ENCODE measurements around the gene MBNL1. TPM values are rescaled to one million over a fixed set of nuclear protein-coding genes. Genes with fewer than 3 reads are reported as not detected.

MBNL1 gene
- polyA plus RNA-seq, result 10 to 100 TPM; 39.6 to 48.7 (median 40.6) TPM
- long read RNA-seq, donor 1, result 0 reads
- long read RNA-seq, donor 2, full-length matches to known transcripts, result 1 of 1 reads
- long read RNA-seq, donor 2, partial matches to known transcripts, result 0 of 1 reads
- long read RNA-seq, donor 2, other reads (novel, unspliced or antisense), result 0 of 1 reads
- long read RNA-seq, donor 3, full-length matches to known transcripts, result 3 of 24 reads
- long read RNA-seq, donor 3, partial matches to known transcripts, result 21 of 24 reads
- long read RNA-seq, donor 3, other reads (novel, unspliced or antisense), result 0 of 24 reads
- long read RNA-seq, donor 4, result 0 reads
- long read RNA-seq, donor 5, result 0 reads
- long read RNA-seq, donor 6, full-length matches to known transcripts, result 3 of 3 reads
- long read RNA-seq, donor 6, partial matches to known transcripts, result 0 of 3 reads
- long read RNA-seq, donor 6, other reads (novel, unspliced or antisense), result 0 of 3 reads
- long read RNA-seq, donor 7, result 0 reads
- long read RNA-seq, donor 8, result 0 reads
- long read RNA-seq, donor 9, full-length matches to known transcripts, result 2 of 2 reads
- long read RNA-seq, donor 9, partial matches to known transcripts, result 0 of 2 reads
- long read RNA-seq, donor 9, other reads (novel, unspliced or antisense), result 0 of 2 reads
- long read RNA-seq, donor 10, full-length matches to known transcripts, result 2 of 8 reads
- long read RNA-seq, donor 10, partial matches to known transcripts, result 6 of 8 reads
- long read RNA-seq, donor 10, other reads (novel, unspliced or antisense), result 0 of 8 reads

- Histone ChIP-seq H3K4me1 (ENCODE audit: control insufficient read depth in 3 of 3, insufficient read depth in 2 of 3, low read depth in 1 of 3, low read length in 2 of 3) (peaks cover 6 to 21% (median 18%) of the 10 kb centered on the region in 3 donors), H3K4me3 (ENCODE audit: low read depth in 1 of 3, low read length in 3 of 3) (peak within 1 kb of the TSS; percentile 77 to 97 (median 80)), H3K27me3 (ENCODE audit: control insufficient read depth in 3 of 3, insufficient read depth in 3 of 3, low read length in 3 of 3) (no peaks in the 10 kb centered on the region), H3K36me3 (ENCODE audit: control insufficient read depth in 3 of 3, insufficient read depth in 2 of 3, low read depth in 1 of 3, low read length in 3 of 3) (no peaks in the 10 kb centered on the region), H3K9me3 (ENCODE audit: control insufficient read depth in 2 of 2, insufficient read depth in 1 of 2, low read depth in 1 of 2, low read length in 1 of 2) (no peaks in the 10 kb centered on the region), H3K27ac (ENCODE audit: low read depth in 1 of 3, low read length in 2 of 3) (peak within 1 kb of the TSS; percentile 96 to 100 (median 99))
- FAIRE-seq (no peak), DNase-seq (peak; percentile 90 to 94)
- WGBS, 3 donors, result 0% methylated on average over 39 to 50 of the region's 50 CpGs
Measured at GRCh38 chr3:152268555-152269055, at the start of gene MBNL1. TSS of gene MBNL1 (plus strand) at chr3:152268929. CDS start at chr3:152300194, 31,265 bp downstream.

GRCh38 chr3:152219216-152219615 lies 49.5 kb upstream of the MBNL1 start:
- DNase-seq, result no peak
- no peak overlapping the region for H3K4me3 ChIP-seq (ENCODE audit: low read depth in 1 of 3, low read length in 3 of 3)
- H3K27ac ChIP-seq (ENCODE audit: low read depth in 1 of 3, low read length in 2 of 3), result no peak overlapping the region
- no peaks in the 10 kb centered on the region for H3K4me1 ChIP-seq (ENCODE audit: control insufficient read depth in 3 of 3, insufficient read depth in 2 of 3, low read depth in 1 of 3, low read length in 2 of 3)
- H3K27me3 ChIP-seq (ENCODE audit: control insufficient read depth in 3 of 3, insufficient read depth in 3 of 3, low read length in 3 of 3), result no peaks in the 10 kb centered on the region
- WGBS, 3 donors, result 82 to 94% (median 89%) methylated on average over 3 of the region's 3 CpGs
- no peaks in the 10 kb centered on the region for H3K9me3 ChIP-seq (ENCODE audit: control insufficient read depth in 2 of 2, insufficient read depth in 1 of 2, low read depth in 1 of 2, low read length in 1 of 2)
- no peaks in the 10 kb centered on the region for H3K36me3 ChIP-seq (ENCODE audit: control insufficient read depth in 3 of 3, insufficient read depth in 2 of 3, low read depth in 1 of 3, low read length in 3 of 3)
- no peak for FAIRE-seq

GRCh38 chr3:152219769-152220255 lies 48.9 kb upstream of the MBNL1 start:
- FAIRE-seq, result no peak
- 80 to 92% (median 92%) methylated on average over 2 of the region's 2 CpGs for WGBS, 3 donors

GRCh38 chr3:152222327-152222726 lies 46.4 kb upstream of the MBNL1 start:
- Histone ChIP-seq H3K9me3 (ENCODE audit: control insufficient read depth in 2 of 2, insufficient read depth in 1 of 2, low read depth in 1 of 2, low read length in 1 of 2) (no peaks in the 10 kb centered on the region), H3K36me3 (ENCODE audit: control insufficient read depth in 3 of 3, insufficient read depth in 2 of 3, low read depth in 1 of 3, low read length in 3 of 3) (no peaks in the 10 kb centered on the region), H3K4me3 (ENCODE audit: low read depth in 1 of 3, low read length in 3 of 3) (no peak overlapping the region), H3K4me1 (ENCODE audit: control insufficient read depth in 3 of 3, insufficient read depth in 2 of 3, low read depth in 1 of 3, low read length in 2 of 3) (no peaks in the 10 kb centered on the region), H3K27ac (ENCODE audit: low read depth in 1 of 3, low read length in 2 of 3) (no peak overlapping the region), H3K27me3 (ENCODE audit: control insufficient read depth in 3 of 3, insufficient read depth in 3 of 3, low read length in 3 of 3) (no peaks in the 10 kb centered on the region)
- FAIRE-seq (no peak), DNase-seq (no peak)
- WGBS, 3 donors, result 46 to 84% (median 79%) methylated on average over 2 of the region's 2 CpGs

More at GRCh38 chr3:152219769-152220255, 48.9 kb upstream of the MBNL1 start:
- Histone ChIP-seq H3K27me3 (ENCODE audit: control insufficient read depth in 3 of 3, insufficient read depth in 3 of 3, low read length in 3 of 3) (no peaks in the 10 kb centered on the region), H3K4me1 (ENCODE audit: control insufficient read depth in 3 of 3, insufficient read depth in 2 of 3, low read depth in 1 of 3, low read length in 2 of 3) (no peaks in the 10 kb centered on the region), H3K27ac (ENCODE audit: low read depth in 1 of 3, low read length in 2 of 3) (no peak overlapping the region), H3K36me3 (ENCODE audit: control insufficient read depth in 3 of 3, insufficient read depth in 2 of 3, low read depth in 1 of 3, low read length in 3 of 3) (no peaks in the 10 kb centered on the region), H3K4me3 (ENCODE audit: low read depth in 1 of 3, low read length in 3 of 3) (no peak overlapping the region), H3K9me3 (ENCODE audit: control insufficient read depth in 2 of 2, insufficient read depth in 1 of 2, low read depth in 1 of 2, low read length in 1 of 2) (no peaks in the 10 kb centered on the region)
- DNase-seq, result no peak

GRCh38 chr3:152225201-152225600 lies 43.5 kb upstream of the MBNL1 start:
- Histone ChIP-seq H3K4me3 (ENCODE audit: low read depth in 1 of 3, low read length in 3 of 3) (no peak overlapping the region), H3K27me3 (ENCODE audit: control insufficient read depth in 3 of 3, insufficient read depth in 3 of 3, low read length in 3 of 3) (no peaks in the 10 kb centered on the region), H3K36me3 (ENCODE audit: control insufficient read depth in 3 of 3, insufficient read depth in 2 of 3, low read depth in 1 of 3, low read length in 3 of 3) (no peaks in the 10 kb centered on the region), H3K27ac (ENCODE audit: low read depth in 1 of 3, low read length in 2 of 3) (no peak overlapping the region), H3K9me3 (ENCODE audit: control insufficient read depth in 2 of 2, insufficient read depth in 1 of 2, low read depth in 1 of 2, low read length in 1 of 2) (peaks cover 0 to 1% of the 10 kb centered on the region in 2 donors), H3K4me1 (ENCODE audit: control insufficient read depth in 3 of 3, insufficient read depth in 2 of 3, low read depth in 1 of 3, low read length in 2 of 3) (no peaks in the 10 kb centered on the region)
- DNase-seq (no peak), FAIRE-seq (no peak)
- 52 to 59% (median 58%) methylated on average over 2 of the region's 2 CpGs for WGBS, 3 donors

- H3K36me3 ChIP-seq (ENCODE audit: control insufficient read depth in 3 of 3, insufficient read depth in 2 of 3, low read depth in 1 of 3, low read length in 3 of 3), result no peaks in the 10 kb centered on the region
- no peak for DNase-seq
- H3K27ac ChIP-seq (ENCODE audit: low read depth in 1 of 3, low read length in 2 of 3), result no peak overlapping the region
- no peaks in the 10 kb centered on the region for H3K27me3 ChIP-seq (ENCODE audit: control insufficient read depth in 3 of 3, insufficient read depth in 3 of 3, low read length in 3 of 3)
- peaks cover 0 to 1% of the 10 kb centered on the region in 2 donors for H3K9me3 ChIP-seq (ENCODE audit: control insufficient read depth in 2 of 2, insufficient read depth in 1 of 2, low read depth in 1 of 2, low read length in 1 of 2)
- FAIRE-seq, result no peak
- no peak overlapping the region for H3K4me3 ChIP-seq (ENCODE audit: low read depth in 1 of 3, low read length in 3 of 3)
- 89 to 91% (median 89%) methylated on average over 2 of the region's 2 CpGs for WGBS, 3 donors
- no peaks in the 10 kb centered on the region for H3K4me1 ChIP-seq (ENCODE audit: control insufficient read depth in 3 of 3, insufficient read depth in 2 of 3, low read depth in 1 of 3, low read length in 2 of 3)
Measured at GRCh38 chr3:152226176-152226575, 42.6 kb upstream of the MBNL1 start.

GRCh38 chr3:152227027-152227426 lies 41.7 kb upstream of the MBNL1 start:
- no peak for FAIRE-seq
- Histone ChIP-seq H3K27ac (ENCODE audit: low read depth in 1 of 3, low read length in 2 of 3) (no peak overlapping the region), H3K36me3 (ENCODE audit: control insufficient read depth in 3 of 3, insufficient read depth in 2 of 3, low read depth in 1 of 3, low read length in 3 of 3) (no peaks in the 10 kb centered on the region), H3K9me3 (ENCODE audit: control insufficient read depth in 2 of 2, insufficient read depth in 1 of 2, low read depth in 1 of 2, low read length in 1 of 2) (peaks cover 0 to 1% of the 10 kb centered on the region in 2 donors), H3K27me3 (ENCODE audit: control insufficient read depth in 3 of 3, insufficient read depth in 3 of 3, low read length in 3 of 3) (no peaks in the 10 kb centered on the region), H3K4me3 (ENCODE audit: low read depth in 1 of 3, low read length in 3 of 3) (no peak overlapping the region), H3K4me1 (ENCODE audit: control insufficient read depth in 3 of 3, insufficient read depth in 2 of 3, low read depth in 1 of 3, low read length in 2 of 3) (no peaks in the 10 kb centered on the region)
- no peak for DNase-seq
- WGBS, 3 donors, result 76 to 94% (median 93%) methylated on average over 2 of the region's 2 CpGs

GRCh38 chr3:152229692-152230091 lies 39.0 kb upstream of the MBNL1 start:
- Histone ChIP-seq H3K27me3 (ENCODE audit: control insufficient read depth in 3 of 3, insufficient read depth in 3 of 3, low read length in 3 of 3) (no peaks in the 10 kb centered on the region), H3K9me3 (ENCODE audit: control insufficient read depth in 2 of 2, insufficient read depth in 1 of 2, low read depth in 1 of 2, low read length in 1 of 2) (peaks cover 0 to 1% of the 10 kb centered on the region in 2 donors), H3K36me3 (ENCODE audit: control insufficient read depth in 3 of 3, insufficient read depth in 2 of 3, low read depth in 1 of 3, low read length in 3 of 3) (no peaks in the 10 kb centered on the region), H3K27ac (ENCODE audit: low read depth in 1 of 3, low read length in 2 of 3) (no peak overlapping the region), H3K4me1 (ENCODE audit: control insufficient read depth in 3 of 3, insufficient read depth in 2 of 3, low read depth in 1 of 3, low read length in 2 of 3) (no peaks in the 10 kb centered on the region), H3K4me3 (ENCODE audit: low read depth in 1 of 3, low read length in 3 of 3) (no peak overlapping the region)
- DNase-seq (no peak), FAIRE-seq (no peak)
- whole genome bisulfite sequencing, 3 donors, result 80 to 88% (median 86%) methylated on average over 1 of the region's 1 CpG
